ENCODE results near the gene ASZ1. TPM values are rescaled to one million over a fixed set of nuclear protein-coding genes. Genes with fewer than 3 reads are reported as not detected.

Gene ASZ1
- total RNA-seq, 1 donor from 2014 or later, result not detected

DNA sequence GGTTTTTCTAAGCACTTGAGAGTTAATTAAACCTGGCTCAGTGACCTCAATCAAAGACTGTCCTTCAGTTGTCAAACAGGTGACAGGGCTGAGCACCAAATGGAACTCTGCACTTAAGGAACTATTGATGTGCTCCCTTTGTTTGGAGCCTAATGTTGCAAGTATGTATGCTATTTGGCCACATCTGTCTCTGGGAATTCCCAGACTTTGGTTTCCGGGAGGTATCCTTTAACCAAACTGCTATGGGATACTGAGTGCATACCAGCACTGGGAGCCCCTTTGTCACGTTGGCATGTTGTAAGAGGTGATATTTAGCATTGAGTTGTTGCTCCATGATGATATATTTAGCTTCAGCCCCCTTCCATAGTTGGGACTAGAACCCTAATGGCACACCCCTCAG lies 25.2 kb downstream of the ASZ1 start:
- no peak for DNase-seq (ENCODE audit: extremely low read depth, low read depth, low spot score)

DNA sequence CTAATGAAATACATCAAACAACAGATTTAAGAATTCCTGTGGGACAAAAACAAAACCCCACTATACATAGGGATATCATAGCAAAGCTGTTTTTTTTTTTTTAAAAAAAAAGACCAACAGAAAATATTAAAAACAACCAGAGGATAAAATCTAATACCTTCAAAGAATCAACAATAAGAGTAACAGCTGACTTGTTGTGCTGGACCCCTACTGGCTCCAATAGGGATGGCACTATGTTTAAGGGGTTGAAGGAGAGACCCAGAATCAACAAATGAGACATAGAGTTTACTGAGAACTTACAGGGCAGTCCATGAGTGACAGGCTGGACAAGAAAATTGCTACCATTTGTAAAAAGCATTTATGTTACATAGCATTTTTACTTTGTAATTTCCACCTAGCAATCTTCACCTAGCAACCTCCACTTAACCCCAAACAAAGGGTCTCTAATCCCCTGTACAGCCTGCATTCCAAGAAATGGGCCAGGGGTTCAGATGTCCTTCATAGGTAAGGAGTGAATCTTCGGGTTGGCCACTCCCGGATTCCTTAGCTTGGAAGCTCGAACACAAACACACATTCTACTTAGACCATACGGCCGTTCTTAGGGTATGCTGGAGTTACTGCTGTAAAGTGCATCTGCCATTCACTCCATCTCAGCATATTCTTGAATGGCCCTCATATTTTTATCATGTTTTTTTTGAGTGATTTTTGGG lies 25.8 kb downstream of the ASZ1 start:
- no peak for DNase-seq (ENCODE audit: extremely low read depth, low read depth, low spot score)

- no peak for DNase-seq (ENCODE audit: extremely low read depth, low read depth, low spot score)
These were observed 27.4 kb downstream of the ASZ1 start for GRCh38 chr7:117399820-117400422.

DNA sequence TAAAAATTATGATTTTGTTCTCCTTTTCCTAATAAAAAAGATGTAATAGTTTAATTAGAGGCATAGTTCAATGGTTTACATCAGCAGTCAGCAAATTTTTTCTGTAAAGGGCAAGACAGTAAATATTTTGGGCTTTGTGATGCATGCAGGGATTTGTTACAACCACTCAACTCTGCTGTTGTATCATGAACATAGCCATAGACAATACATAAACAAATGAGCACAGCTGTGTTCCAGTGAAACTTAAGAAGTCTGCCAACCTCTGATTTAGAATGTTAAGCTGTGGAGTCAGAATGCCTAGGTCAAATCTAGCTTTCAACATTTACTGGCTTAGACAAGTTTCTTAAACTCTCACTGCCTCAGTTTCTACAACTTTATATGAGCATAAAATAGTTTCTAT lies 31.6 kb downstream of the ASZ1 start:
- DNase-seq (ENCODE audit: extremely low read depth, low read depth, low spot score), result no peak

- DNase-seq (ENCODE audit: extremely low read depth, low read depth, low spot score), result no peak
These were observed 33.5 kb downstream of the ASZ1 start for GRCh38 chr7:117393781-117394180.

- no peak for DNase-seq (ENCODE audit: extremely low read depth, low read depth, low spot score)
These were observed 37.4 kb downstream of the ASZ1 start for GRCh38 chr7:117389871-117390270.

- no peak for DNase-seq (ENCODE audit: extremely low read depth, low read depth, low spot score)
These were observed 41.1 kb downstream of the ASZ1 start for GRCh38 chr7:117386110-117386706.

DNA sequence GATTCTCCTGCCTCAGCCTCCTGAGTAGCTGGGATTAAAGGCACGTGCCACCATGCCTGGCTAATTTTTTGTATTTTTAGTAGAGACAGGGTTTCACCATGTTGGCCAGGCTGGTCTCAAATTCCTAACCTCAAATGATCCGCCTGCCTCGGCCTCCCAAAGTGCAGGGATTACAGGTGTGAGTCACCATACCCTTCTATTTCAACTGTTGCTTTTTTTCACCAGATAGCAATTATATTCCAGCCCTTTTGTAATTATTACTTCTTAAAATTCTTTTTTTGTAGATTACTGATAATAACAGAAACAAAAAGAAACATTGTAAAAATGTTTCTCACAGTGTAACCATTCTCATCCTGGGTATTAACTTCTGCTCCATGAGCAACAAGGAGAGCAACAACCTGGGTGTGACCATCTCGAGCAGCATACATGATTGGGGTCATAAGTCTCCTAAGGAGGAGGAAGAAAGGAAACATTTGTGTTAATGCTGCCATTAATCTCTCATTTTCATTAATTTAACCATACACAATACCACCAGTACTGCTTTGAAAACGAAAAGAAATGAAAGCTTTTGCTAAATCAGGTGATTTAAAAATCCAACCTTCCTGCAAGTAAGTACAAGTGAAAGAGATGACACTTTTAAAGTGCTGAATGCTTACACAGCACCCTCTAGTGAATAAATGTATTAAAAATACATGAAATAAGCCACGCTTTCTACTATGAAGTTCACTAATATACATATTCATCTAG lies 41.8 kb downstream of the ASZ1 start:
- no peak for DNase-seq (ENCODE audit: extremely low read depth, low read depth, low spot score)

- no peak for DNase-seq (ENCODE audit: extremely low read depth, low read depth, low spot score)
These were observed 42.5 kb downstream of the ASZ1 start for GRCh38 chr7:117384688-117385362.

DNA sequence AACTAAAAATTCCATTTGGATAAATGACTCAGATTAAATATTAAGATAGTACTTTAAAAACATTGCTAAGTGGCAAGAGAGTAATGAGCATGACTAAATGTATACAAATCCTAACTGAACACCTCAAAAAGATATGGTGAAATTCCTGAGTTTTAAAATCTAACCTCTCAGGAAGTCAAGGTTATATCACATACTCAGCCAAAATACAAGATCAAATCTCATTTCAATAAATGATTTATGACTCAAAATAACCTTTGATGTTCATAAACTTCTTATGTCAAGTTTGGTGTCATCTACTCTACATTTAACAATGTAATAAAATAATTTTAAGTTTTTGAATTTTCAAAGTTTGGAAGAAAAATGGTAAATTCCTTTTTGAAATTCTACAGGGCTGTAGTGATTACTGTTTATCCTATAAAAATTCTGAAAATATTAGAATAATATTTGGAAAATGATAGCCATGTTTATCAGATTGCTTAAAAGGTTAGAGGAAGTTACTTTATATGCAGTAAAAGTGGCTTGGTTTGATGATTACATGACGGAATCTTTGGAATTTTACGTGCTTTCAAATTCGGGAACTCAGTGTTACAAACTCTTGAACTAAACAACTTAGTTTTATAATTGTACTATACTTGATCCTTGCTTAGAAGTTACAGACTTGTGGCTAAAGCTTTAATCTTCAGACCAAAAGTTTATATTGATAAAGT lies 43.7 kb downstream of the ASZ1 start:
- no peak for DNase-seq (ENCODE audit: extremely low read depth, low read depth, low spot score)

GRCh38 chr7:117383046-117383445 lies 44.2 kb downstream of the ASZ1 start:
- no peak for DNase-seq (ENCODE audit: extremely low read depth, low read depth, low spot score)

DNA sequence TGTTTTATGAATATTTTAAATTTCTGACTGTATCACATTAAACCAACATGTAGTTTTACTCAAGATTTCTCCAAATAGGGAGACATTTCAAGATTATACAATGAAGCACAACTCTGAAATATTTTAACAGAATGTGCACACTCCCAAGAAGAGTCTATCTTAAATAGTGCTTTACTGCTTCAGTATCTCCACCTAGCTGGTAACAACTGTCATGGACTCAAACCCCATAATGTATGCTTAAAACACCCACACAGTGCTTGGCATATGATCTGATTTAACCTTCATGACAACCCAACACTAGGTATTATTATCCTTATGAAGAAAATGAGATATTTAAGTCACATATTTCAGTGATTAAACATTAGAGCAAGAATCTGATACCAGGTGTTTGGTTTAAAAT lies 45.9 kb downstream of the ASZ1 start:
- DNase-seq (ENCODE audit: extremely low read depth, low read depth, low spot score), result no peak

DNA sequence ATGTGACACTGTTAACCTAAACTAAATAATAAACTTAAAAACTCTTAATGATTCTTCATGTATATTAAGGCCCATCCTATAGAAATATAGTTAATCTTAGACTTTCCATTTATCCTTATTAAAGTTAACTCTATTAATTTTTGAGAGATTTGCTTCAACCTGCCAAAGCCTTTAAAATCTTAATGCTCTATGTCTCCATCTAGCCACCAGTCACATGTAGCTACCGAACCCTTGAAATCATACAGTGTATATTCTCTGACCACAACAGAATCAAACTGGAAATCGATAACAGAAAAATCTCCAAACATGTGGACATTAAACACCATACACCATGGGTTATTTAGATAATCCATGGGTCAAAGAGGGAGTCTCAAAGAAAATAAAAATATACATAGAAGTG lies 51.9 kb downstream of the ASZ1 start:
- DNase-seq (ENCODE audit: extremely low read depth, low read depth, low spot score), result no peak

DNA sequence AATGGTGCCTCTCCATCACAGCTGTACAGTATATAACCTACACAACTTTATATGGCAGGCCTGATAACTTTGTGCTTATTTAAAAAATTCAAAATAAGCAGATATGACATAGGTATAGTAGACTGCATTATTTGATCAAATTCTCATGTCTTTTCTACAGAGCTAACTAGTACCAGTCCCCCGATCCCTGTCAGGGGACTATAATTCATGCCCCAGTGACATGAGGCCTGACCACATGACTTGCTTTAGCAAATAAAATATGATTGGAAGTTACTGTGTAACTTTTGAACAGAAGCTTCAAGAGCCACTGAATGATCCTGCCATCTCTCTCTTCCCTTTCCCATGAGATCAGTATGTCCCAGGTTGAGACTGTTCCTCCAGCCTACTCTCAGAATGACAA lies 55.2 kb downstream of the ASZ1 start:
- no peak for DNase-seq (ENCODE audit: extremely low read depth, low read depth, low spot score)

GRCh38 chr7:117364339-117365080 lies 62.8 kb downstream of the ASZ1 start:
- DNase-seq (ENCODE audit: extremely low read depth, low read depth, low spot score), result no peak

DNA sequence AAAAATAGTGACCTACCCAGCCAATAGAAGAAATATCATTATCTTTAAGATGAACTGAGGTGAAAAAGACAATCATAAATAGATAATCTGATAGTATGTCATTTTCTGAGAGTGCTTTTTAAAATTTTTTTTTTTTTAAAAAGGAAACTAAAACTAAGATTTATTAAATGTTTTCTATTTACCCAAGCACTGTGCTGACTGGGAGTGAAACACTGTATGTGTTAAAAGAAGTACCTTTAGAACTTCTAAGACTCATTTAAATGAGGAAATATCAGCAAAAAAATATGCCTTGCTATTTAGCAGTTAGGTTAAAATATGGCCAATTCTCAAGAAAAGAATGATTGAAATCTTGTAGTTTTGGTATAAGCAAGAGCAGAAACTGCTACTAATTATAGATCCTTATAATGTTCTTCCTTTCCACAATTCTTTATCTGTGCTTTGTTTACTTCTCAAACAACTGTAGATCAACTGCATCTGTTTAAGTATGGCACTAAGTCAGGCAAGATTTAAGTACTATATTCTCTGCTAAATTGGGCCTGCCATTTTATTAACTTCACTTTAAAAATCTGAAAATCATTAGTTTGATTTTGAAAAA lies 64.9 kb downstream of the ASZ1 start:
- no peak for DNase-seq (ENCODE audit: extremely low read depth, low read depth, low spot score)

DNA sequence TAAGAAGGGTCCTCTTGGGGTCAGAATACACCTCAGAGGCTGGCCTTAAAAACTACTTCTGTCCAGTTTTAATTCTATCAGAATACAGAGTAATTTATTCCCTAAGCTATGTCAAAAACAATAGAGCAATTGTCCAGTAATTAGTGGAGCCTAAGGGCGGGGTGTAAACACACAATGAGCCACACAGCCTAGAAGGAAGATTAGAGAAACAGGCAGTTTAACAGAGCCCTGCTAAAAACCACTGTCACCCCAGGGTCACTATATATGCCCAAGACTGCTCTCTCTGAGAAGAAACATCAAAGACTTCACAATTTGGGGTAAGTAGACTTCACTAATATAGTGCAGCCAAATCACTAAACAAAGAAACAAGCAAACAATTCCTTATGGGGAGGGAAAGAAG lies 77.3 kb downstream of the ASZ1 start:
- DNase-seq (ENCODE audit: extremely low read depth, low read depth, low spot score), result no peak

DNA sequence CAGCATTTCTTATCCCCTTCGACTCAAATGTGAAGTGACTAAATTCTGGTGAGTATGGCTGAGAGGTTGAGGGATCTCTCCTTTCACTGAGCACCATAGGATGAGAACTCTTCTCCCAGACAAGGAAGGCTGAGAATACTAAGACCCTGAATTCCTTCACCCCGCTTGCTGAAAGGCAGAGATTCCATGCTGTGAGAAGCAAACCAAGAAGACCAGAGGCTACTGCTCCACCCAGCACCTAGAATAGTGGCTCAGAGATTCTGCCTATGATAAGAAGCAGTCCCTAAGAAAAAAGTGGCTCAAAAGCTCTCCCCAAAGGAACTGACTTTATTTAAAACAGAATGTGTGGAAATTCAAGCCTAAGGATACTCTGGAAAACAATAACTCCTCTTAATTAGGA lies 77.7 kb downstream of the ASZ1 start:
- no peak for DNase-seq (ENCODE audit: extremely low read depth, low read depth, low spot score)

GRCh38 chr7:117347962-117348672 lies 79.2 kb downstream of the ASZ1 start:
- DNase-seq (ENCODE audit: extremely low read depth, low read depth, low spot score), result no peak
